Measurements from ENCODE around the gene PRF1.

The PRF1 gene

GRCh38 chr10:70620020-70620289 lies 17.4 kb upstream of the PRF1 start:
- Histone ChIP-seq H3K4me3 (replicated peaks; ENCODE audit: low read depth, low read length) (no peak overlapping the region), H3K27me3 (replicated peaks; ENCODE audit: control insufficient read depth, insufficient read depth, low read length) (no peaks in the 10 kb centered on the region), H3K36me3 (ENCODE audit: control insufficient read depth, insufficient read depth, low read length) (no peaks in the 10 kb centered on the region)
- DNase-seq (ENCODE audit: extremely low read depth, insufficient read length): no peak
- no peak for TF ChIP-seq CTCF (IDR thresholded peaks at IDR 0.05; ENCODE audit: insufficient read depth, low read length, poor library complexity, severe bottlenecking)

- Histone ChIP-seq H3K27me3 (replicated peaks; ENCODE audit: control insufficient read depth, insufficient read depth, low read length) (no peaks in the 10 kb centered on the region), H3K4me3 (replicated peaks; ENCODE audit: low read depth, low read length) (no peak overlapping the region), H3K36me3 (ENCODE audit: control insufficient read depth, insufficient read depth, low read length) (no peaks in the 10 kb centered on the region)
- peak; percentile 49 for TF ChIP-seq CTCF (IDR thresholded peaks at IDR 0.05; ENCODE audit: insufficient read depth, low read length, poor library complexity, severe bottlenecking)
- DNase-seq (ENCODE audit: extremely low read depth, insufficient read length): no peak
Observed at GRCh38 chr10:70619271-70620019, 16.9 kb upstream of the PRF1 start.

GRCh38 chr10:70618663-70619062 lies 16.1 kb upstream of the PRF1 start:
- Histone ChIP-seq H3K36me3 (ENCODE audit: control insufficient read depth, insufficient read depth, low read length) (no peaks in the 10 kb centered on the region), H3K27me3 (replicated peaks; ENCODE audit: control insufficient read depth, insufficient read depth, low read length) (no peaks in the 10 kb centered on the region), H3K4me3 (replicated peaks; ENCODE audit: low read depth, low read length) (no peak overlapping the region)
- TF ChIP-seq CTCF (IDR thresholded peaks at IDR 0.05; ENCODE audit: insufficient read depth, low read length, poor library complexity, severe bottlenecking): no peak
- DNase-seq (ENCODE audit: extremely low read depth, insufficient read length): no peak

- H3K27me3 ChIP-seq (replicated peaks; ENCODE audit: control insufficient read depth, insufficient read depth, low read length): no peaks in the 10 kb centered on the region
- no peak for TF ChIP-seq CTCF (IDR thresholded peaks at IDR 0.05; ENCODE audit: insufficient read depth, low read length, poor library complexity, severe bottlenecking)
- no peak overlapping the region for H3K4me3 ChIP-seq (replicated peaks; ENCODE audit: low read depth, low read length)
- H3K36me3 ChIP-seq (ENCODE audit: control insufficient read depth, insufficient read depth, low read length): no peaks in the 10 kb centered on the region
- no peak for DNase-seq (ENCODE audit: extremely low read depth, insufficient read length)
Observed at GRCh38 chr10:70617798-70618568, 15.4 kb upstream of the PRF1 start.

- no peak for TF ChIP-seq CTCF (IDR thresholded peaks at IDR 0.05; ENCODE audit: insufficient read depth, low read length, poor library complexity, severe bottlenecking)
Observed at GRCh38 chr10:70616761-70617160, 14.2 kb upstream of the PRF1 start.

More at GRCh38 chr10:70616761-70617160, 14.2 kb upstream of the PRF1 start:
- no peak for DNase-seq (ENCODE audit: extremely low read depth, insufficient read length)
- Histone ChIP-seq H3K36me3 (ENCODE audit: control insufficient read depth, insufficient read depth, low read length) (no peaks in the 10 kb centered on the region), H3K4me3 (replicated peaks; ENCODE audit: low read depth, low read length) (no peak overlapping the region), H3K27me3 (replicated peaks; ENCODE audit: control insufficient read depth, insufficient read depth, low read length) (no peaks in the 10 kb centered on the region)

Data from GM06990 (cell line).